B cell (primary cell): ENCODE measurements around the gene SYNRG. TPM values are rescaled to one million over a fixed set of nuclear protein-coding genes. Genes with fewer than 3 reads are reported as not detected.

Experiments used
- ATAC-seq: fragments of 200-7000 bp; cut with Tn5 transposase; one replicate; pipeline ENCODE4 v1.10.0; 2021; ENCODE audit warnings: low read depth, mild to moderate bottlenecking, moderate number of reproducible peaks, moderate library complexity
- CTCF ChIA-PET: fragments of 350-600 bp; sonication (Branson Sonifier 250); formaldehyde crosslinking; loops from one replicate; lab custom pipeline; 2021; ENCODE audit warnings: antibody characterized with exemption, inconsistent platforms; lab: Charles Lee
- POLR2A ChIA-PET: fragments of 350-600 bp; sonication (Branson Sonifier 250); formaldehyde crosslinking; loops from one replicate; lab custom pipeline; 2021; ENCODE audit warnings: antibody characterized with exemption; lab: Charles Lee
- DNase-seq: peaks from one replicate; pipeline ENCODE4 v3.0.0; 2013
- H2AFZ ChIP-seq: 2 replicates; pipeline ENCODE4 v1.6.1; 2012; ENCODE audit warnings: mild to moderate bottlenecking, low read depth, low read length; ENCODE audit not compliant: insufficient read depth, poor library complexity, severe bottlenecking
- H3K27ac ChIP-seq, 2 donors: 1 replicate in 1 of 2; 2 replicates in 1 of 2; pipeline ENCODE4 v1.5.1; 2012 to 2013; ENCODE audit warnings: low read length in 2 of 2, mild to moderate bottlenecking in 2 of 2, moderate library complexity in 1 of 2
- H3K27me3 ChIP-seq, 4 experiments: fragments of 200-600 bp in 1 of 4; sonication (generic) in 1 of 4; replicated peaks in 1 of 4; 1 replicate in 2 of 4; 2 replicates in 2 of 4; pipeline versions ENCODE4 v1.6.1 to v1.7.0; 2013 to 2016; ENCODE audit warnings: low read length in 3 of 4, mild to moderate bottlenecking in 2 of 4, mixed read lengths in 1 of 4, moderate library complexity in 1 of 4; ENCODE audit not compliant: insufficient read depth in 4 of 4, control insufficient read depth in 3 of 4; ENCODE audit errors: control extremely low read depth in 1 of 4
- H3K36me3 ChIP-seq, 2 experiments: replicated peaks in 1 of 2; 1 replicate in 1 of 2; 2 replicates in 1 of 2; pipeline versions ENCODE4 v1.6.1 to v1.7.1; 2013; ENCODE audit warnings: low read length in 1 of 2; ENCODE audit not compliant: insufficient read depth in 2 of 2, control insufficient read depth in 1 of 2; ENCODE audit errors: control extremely low read depth in 1 of 2, extremely low read depth in 1 of 2
- H3K4me1 ChIP-seq, 2 donors: fragments of 200-600 bp in 1 of 2; sonication (generic) in 1 of 2; 1 replicate in 1 of 2; 2 replicates in 1 of 2; pipeline versions ENCODE4 v1.5.1 to v1.6.1; 2013 to 2017; ENCODE audit warnings: low read length in 2 of 2; ENCODE audit not compliant: control insufficient read depth in 2 of 2, insufficient read depth in 2 of 2
- H3K4me2 ChIP-seq: replicated peaks from 2 replicates; pipeline ENCODE3; 2012; ENCODE audit warnings: mild to moderate bottlenecking, low read depth, low read length; ENCODE audit not compliant: poor library complexity, severe bottlenecking
- H3K4me3 ChIP-seq, 5 experiments: fragments of 200-600 bp in 1 of 5; sonication (generic) in 1 of 5; 1 replicate in 3 of 5; 2 replicates in 2 of 5; pipeline versions ENCODE4 v1.5.1 to v1.7.0; 2011 to 2016; ENCODE audit warnings: low read length in 4 of 5, mild to moderate bottlenecking in 4 of 5, low read depth in 2 of 5, control low read depth in 1 of 5, moderate library complexity in 1 of 5; ENCODE audit not compliant: insufficient read depth in 1 of 5; ENCODE audit errors: control extremely low read depth in 1 of 5, extremely low read depth in 1 of 5
- H3K79me2 ChIP-seq: fragments of 200-600 bp; sonication (generic); one replicate; pipeline ENCODE4 v1.6.0; 2016; ENCODE audit warnings: low read length; ENCODE audit not compliant: control insufficient read depth, insufficient read depth
- H3K9ac ChIP-seq: fragments of 200-600 bp; sonication (generic); 2 replicates; pipeline ENCODE4 v1.6.1; 2017; ENCODE audit warnings: mild to moderate bottlenecking, low read length, moderate library complexity
- H3K9me3 ChIP-seq, 3 donors: one replicate each; pipeline versions ENCODE4 v1.6.1 to v1.7.1; 2013; ENCODE audit warnings: low read length in 2 of 3; ENCODE audit not compliant: control insufficient read depth in 2 of 3, insufficient read depth in 1 of 3; ENCODE audit errors: control extremely low read depth in 1 of 3
- H4K20me1 ChIP-seq: 2 replicates; pipeline ENCODE4 v1.6.0; 2012; ENCODE audit warnings: mild to moderate bottlenecking, low read length; ENCODE audit not compliant: insufficient read depth, control insufficient read depth, poor library complexity, severe bottlenecking
- H3K27ac Mint-ChIP-seq: one replicate; pipeline ENCODE4 v1.8.0; 2021; ENCODE audit warnings: mixed read lengths
- H3K27me3 Mint-ChIP-seq: one replicate; pipeline ENCODE4 v1.8.0; 2021; ENCODE audit warnings: mixed read lengths
- H3K4me1 Mint-ChIP-seq: one replicate; pipeline ENCODE4 v1.8.0; 2021; ENCODE audit warnings: mixed read lengths
- H3K4me3 Mint-ChIP-seq: one replicate; pipeline ENCODE4 v1.8.0; 2021; ENCODE audit warnings: mixed read lengths
- H3K9me3 Mint-ChIP-seq: one replicate; pipeline ENCODE4 v1.8.0; 2022; ENCODE audit warnings: mixed read lengths; ENCODE audit not compliant: insufficient read depth
- CTCF ChIP-seq: fragments of 200-600 bp; IDR thresholded peaks from one replicate; pipeline ENCODE4 v1.8.0; 2022; ENCODE audit warnings: antibody characterized with exemption, mild to moderate bottlenecking
- EZH2 ChIP-seq: IDR thresholded peaks from 2 replicates; pipeline ENCODE4 v1.6.1; 2012; ENCODE audit warnings: borderline replicate concordance, low read depth, mild to moderate bottlenecking, moderate library complexity, low read length; ENCODE audit not compliant: insufficient read depth, poor library complexity, severe bottlenecking
- WGBS: methylation state at CpG from one replicate; pipeline ENCODE4 v1.1.5; 2013; ENCODE audit warnings: missing lambda C conversion rate; ENCODE audit not compliant: insufficient coverage; 5-methylcytosine and 5-hydroxymethylcytosine counted together
- intact Hi-C: fragments of 100-400 bp; cut with micrococcal nuclease; formaldehyde crosslinking; loops from one replicate; pipeline ENCODE4 v1.10.0; 2022
- polyA plus RNA-seq: library from polyadenylated mRNA; depleted of rRNA; stranded (reverse); fragments of >200 nt; gene quantifications from 2 replicates; pipeline ENCODE4 v1.2.3, GENCODE V29; 2012
- total RNA-seq, 2 donors: library from RNA; stranded (reverse); fragments of 120-200 nt in 1 of 2; gene quantifications; 1 replicate in 1 of 2; 2 replicates in 1 of 2; pipeline versions ENCODE4 v1.2.3 to v1.2.4, GENCODE V29; 2013 to 2022

The SYNRG gene
- total and polyA plus RNA-seq, 2 donors (not counting 1 experiment from before 2014, with no cell fraction given) = 31.8 to 113 TPM

DNA sequence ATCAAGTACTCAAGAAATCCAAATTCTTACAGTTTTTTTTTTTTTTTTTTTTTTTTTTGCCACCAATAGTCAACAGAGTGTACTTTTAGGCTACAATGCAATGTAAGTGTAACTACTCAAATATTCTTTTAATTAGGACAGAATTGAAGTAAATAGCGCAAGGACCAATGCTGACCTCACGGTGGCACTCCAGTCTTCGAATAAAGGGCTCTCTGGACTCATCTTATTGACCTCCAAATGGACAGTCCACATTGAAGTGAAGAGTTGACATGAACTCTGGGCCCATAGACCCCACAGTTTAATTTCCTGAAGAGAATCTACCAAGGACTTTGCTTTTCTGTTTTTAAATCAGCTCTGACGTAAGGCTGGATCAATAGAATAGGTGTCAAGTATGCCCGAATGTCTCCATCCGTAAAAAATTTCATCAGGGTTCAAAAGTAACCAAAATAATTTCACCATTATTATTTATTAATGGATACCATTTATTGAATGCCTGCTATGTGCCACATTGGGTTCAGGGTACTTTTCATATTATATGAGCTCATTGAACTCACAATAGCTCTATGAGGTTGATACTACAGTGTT, 41.3 kb upstream of the SYNRG start:
- Histone ChIP-seq H4K20me1 (no peaks in the 10 kb centered on the region), H3K36me3 (no peaks in the 10 kb centered on the region), H3K27me3 (peaks cover 0 to 38% (median 14%) of the 10 kb centered on the region in 4 experiments), H3K9ac (no peak overlapping the region), H3K4me3 (no peak overlapping the region), H3K79me2 (no peaks in the 10 kb centered on the region), H3K4me2 (no peak overlapping the region), H3K4me1 (no peaks in the 10 kb centered on the region), H3K27ac (no peak overlapping the region), H3K9me3 (no peaks in the 10 kb centered on the region), H2AFZ (no peak overlapping the region)
- H3K4me1 Mint-ChIP-seq = no peaks in the 10 kb centered on the region
- peaks cover 57% of the 10 kb centered on the region for H3K27me3 Mint-ChIP-seq
- DNase-seq (no peak), ATAC-seq (no peak)
- TF ChIP-seq CTCF = no peak
- no peak for TF ChIP-seq EZH2
- no peak overlapping the region for H3K4me3 Mint-ChIP-seq
- 27% methylated on average over 2 of the region's 6 CpGs for WGBS
- H3K9me3 Mint-ChIP-seq = no peaks in the 10 kb centered on the region
- ChIA-PET CTCF (interaction anchor here (0.7 to 2.1 kb wide), 10 partner anchors 9 to 170 kb away, joined by 3 to 10 read pairs (median 4); partner anchors contain the start of gene SYNRG), POLR2A (no interaction called here)
- H3K27ac Mint-ChIP-seq = no peak overlapping the region
- intact Hi-C loops = no loop called here

DNA sequence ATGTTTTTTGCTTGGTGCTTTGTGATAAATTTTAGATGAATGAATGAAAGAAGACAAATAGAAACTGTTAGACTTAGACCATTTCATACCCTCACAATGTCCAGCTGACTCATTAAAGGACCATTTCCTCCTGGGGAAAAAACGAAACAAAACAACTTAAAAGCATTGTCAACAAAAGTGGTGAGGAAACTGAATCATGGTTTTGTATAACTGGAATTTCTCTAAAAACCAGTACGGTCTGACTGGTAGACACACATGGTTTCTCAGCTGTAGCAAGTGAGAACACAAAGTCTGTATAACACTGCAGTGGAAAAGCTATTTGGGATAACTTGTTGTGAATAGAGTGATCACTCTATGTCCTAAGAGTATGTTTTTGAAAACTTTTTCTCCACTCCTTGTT, 39.3 kb upstream of the SYNRG start:
- ATAC-seq = no peak
- no CpG with 5 or more reads among the region's 2 CpGs for WGBS
- no peak overlapping the region for H3K27ac ChIP-seq
- Mint-ChIP-seq H3K4me3 (no peak overlapping the region), H3K4me1 (peaks cover 4% of the 10 kb centered on the region), H3K9me3 (no peaks in the 10 kb centered on the region), H3K27ac (no peak overlapping the region), H3K27me3 (peaks cover 62% of the 10 kb centered on the region)
- H3K36me3 ChIP-seq = no peaks in the 10 kb centered on the region
- TF ChIP-seq EZH2 (no peak), CTCF (no peak)
- peaks cover 4% of the 10 kb centered on the region for H3K79me2 ChIP-seq
- intact Hi-C loops = loop anchor here (5.0 kb wide), 1 partner anchor 764 kb away; no protein-coding TSS in a partner anchor
- H3K4me3 ChIP-seq = no peak overlapping the region
- H3K27me3 ChIP-seq = peaks cover 0 to 51% (median 26%) of the 10 kb centered on the region in 4 experiments
- H2AFZ ChIP-seq = no peak overlapping the region
- POLR2A ChIA-PET = no interaction called here
- peaks cover 4% of the 10 kb centered on the region in 2 donors for H3K4me1 ChIP-seq
- no peak overlapping the region for H3K4me2 ChIP-seq
- no peak overlapping the region for H3K9ac ChIP-seq
- H3K9me3 ChIP-seq = no peaks in the 10 kb centered on the region
- CTCF ChIA-PET = interaction anchor here (0.6 to 1.1 kb wide), 4 partner anchors 9 to 143 kb away, joined by 3 to 5 read pairs (median 3); no protein-coding TSS in a partner anchor
- no peaks in the 10 kb centered on the region for H4K20me1 ChIP-seq
- DNase-seq = no peak
